ENCODE data around the gene ARHGEF7.

DNA sequence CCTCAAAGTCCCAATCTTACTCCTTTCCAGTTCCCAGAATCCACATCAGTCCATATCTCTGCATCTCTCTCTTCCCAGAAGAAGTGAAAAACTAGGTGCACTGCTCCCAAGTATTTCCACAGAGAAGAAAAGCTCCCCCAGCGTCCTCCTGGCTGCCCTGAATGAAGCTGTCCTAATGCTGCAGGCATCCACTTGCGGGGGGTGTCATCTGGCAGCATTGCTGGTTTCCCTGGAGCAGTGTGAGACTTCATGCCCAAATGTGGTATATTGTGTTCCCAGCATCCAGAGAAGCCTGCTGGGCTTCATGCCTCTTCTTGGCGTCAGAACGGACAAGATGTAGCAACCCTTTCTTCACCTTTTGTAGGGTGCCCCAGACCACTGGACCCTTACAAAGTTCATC lies 32.9 kb upstream of the ARHGEF7 start:
- TF ChIP-seq, protein P1, sequence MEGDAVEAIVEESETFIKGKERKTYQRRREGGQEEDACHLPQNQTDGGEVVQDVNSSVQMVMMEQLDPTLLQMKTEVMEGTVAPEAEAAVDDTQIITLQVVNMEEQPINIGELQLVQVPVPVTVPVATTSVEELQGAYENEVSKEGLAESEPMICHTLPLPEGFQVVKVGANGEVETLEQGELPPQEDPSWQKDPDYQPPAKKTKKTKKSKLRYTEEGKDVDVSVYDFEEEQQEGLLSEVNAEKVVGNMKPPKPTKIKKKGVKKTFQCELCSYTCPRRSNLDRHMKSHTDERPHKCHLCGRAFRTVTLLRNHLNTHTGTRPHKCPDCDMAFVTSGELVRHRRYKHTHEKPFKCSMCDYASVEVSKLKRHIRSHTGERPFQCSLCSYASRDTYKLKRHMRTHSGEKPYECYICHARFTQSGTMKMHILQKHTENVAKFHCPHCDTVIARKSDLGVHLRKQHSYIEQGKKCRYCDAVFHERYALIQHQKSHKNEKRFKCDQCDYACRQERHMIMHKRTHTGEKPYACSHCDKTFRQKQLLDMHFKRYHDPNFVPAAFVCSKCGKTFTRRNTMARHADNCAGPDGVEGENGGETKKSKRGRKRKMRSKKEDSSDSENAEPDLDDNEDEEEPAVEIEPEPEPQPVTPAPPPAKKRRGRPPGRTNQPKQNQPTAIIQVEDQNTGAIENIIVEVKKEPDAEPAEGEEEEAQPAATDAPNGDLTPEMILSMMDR (conservative IDR thresholded peaks at IDR 0.05; ENCODE audit: low read length): no peak
- no peak for TF ChIP-seq EZH2phosphoT487 (IDR thresholded peaks at IDR 0.05; ENCODE audit: borderline replicate concordance, low read depth, low read length)
